Subcutaneous abdominal adipose tissue (tissue), 5 donors: ENCODE data around the gene SBF2.
"Not testable (repeated sequence)": the region's sequence is repeated elsewhere in the genome, so short reads cannot be mapped to it uniquely, and the experiment has no call there.

ENCODE experiments used
- H3K27ac ChIP-seq: one replicate; pipeline ENCODE4 v1.7.0; 2013; ENCODE audit warnings: low read depth, mild to moderate bottlenecking, inconsistent platforms, low read length, moderate library complexity
- H3K27me3 ChIP-seq, 5 donors: one replicate each; pipeline ENCODE4 v1.7.0; 2013; ENCODE audit warnings: low read length in 5 of 5, inconsistent platforms in 1 of 5; ENCODE audit not compliant: control insufficient read depth in 5 of 5, insufficient read depth in 4 of 5
- H3K36me3 ChIP-seq, 5 donors: one replicate each; pipeline ENCODE4 v1.7.0; 2013; ENCODE audit warnings: low read length in 5 of 5; ENCODE audit not compliant: control insufficient read depth in 5 of 5, insufficient read depth in 5 of 5
- H3K4me1 ChIP-seq, 5 donors: one replicate each; pipeline ENCODE4 v1.7.0; 2013; ENCODE audit warnings: low read length in 5 of 5, mild to moderate bottlenecking in 3 of 5, moderate library complexity in 1 of 5; ENCODE audit not compliant: control insufficient read depth in 5 of 5, insufficient read depth in 5 of 5
- H3K4me3 ChIP-seq, 5 donors: one replicate each; pipeline ENCODE4 v1.7.0; 2013; ENCODE audit warnings: low read length in 5 of 5, low read depth in 1 of 5
- H3K9ac ChIP-seq, 5 donors: one replicate each; pipeline ENCODE4 v1.7.0; 2013; ENCODE audit warnings: low read length in 5 of 5, mild to moderate bottlenecking in 4 of 5, moderate library complexity in 3 of 5
- H3K9me3 ChIP-seq, 5 donors: one replicate each; pipeline ENCODE4 v1.7.0; 2013; ENCODE audit warnings: low read length in 5 of 5; ENCODE audit not compliant: control insufficient read depth in 5 of 5
- donor health status: healthy.
- donor health status: healthy.
- donor health status: healthy.
- donor health status: healthy.
- donor health status: healthy.

SBF2 gene

DNA sequence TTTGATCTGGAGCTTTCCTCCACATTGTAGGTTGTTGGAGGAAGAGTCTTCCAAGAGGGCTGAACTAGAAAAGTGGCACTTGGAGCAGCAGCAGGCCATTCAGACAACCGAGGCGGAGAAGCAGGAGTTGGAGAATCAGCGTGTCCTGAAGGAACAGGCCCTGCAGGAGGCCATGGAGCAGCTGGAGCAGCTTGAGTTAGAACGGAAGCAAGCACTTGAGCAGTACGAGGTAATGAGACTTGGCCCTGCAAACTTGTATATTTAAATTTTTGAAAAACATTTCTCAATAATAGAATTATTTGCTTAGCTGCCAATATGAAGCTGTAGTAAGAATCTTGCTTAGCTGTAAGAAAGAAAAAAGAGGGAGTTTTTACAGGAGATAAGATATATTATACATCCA is 546.2 kb downstream of the SBF2 start:
- Histone ChIP-seq H3K27ac (no peak overlapping the region), H3K4me3 (no peak overlapping the region), H3K9me3 (no peaks in the 10 kb centered on the region), H3K4me1 (peaks cover 0 to 20% (median 13%) of the 10 kb centered on the region in 5 donors), H3K36me3 (peaks cover 18 to 30% (median 21%) of the 10 kb centered on the region in 5 donors), H3K9ac (peak overlapping the region in 1 of 5 donors; percentile 36), H3K27me3 (no peaks in the 10 kb centered on the region)

DNA sequence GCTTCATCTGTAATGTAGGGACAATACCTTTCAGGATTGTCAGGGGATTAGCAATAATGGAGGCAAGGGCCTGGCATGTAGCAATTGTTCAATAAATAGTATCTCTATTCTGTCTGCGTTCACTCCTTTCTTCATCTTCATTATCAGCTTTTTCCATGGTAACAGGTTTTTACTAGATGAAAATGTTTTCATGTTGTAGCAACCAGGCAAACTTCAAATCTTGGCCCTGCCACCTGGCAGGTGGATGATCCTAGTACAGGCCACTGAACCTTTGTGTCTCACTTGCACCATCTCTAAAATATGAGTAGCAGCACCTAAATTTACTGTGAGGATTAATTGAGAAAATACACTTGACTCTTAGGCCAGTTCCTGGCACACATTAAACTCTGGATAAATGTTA is 546.8 kb downstream of the SBF2 start:
- Histone ChIP-seq H3K36me3 (peaks cover 18 to 33% (median 21%) of the 10 kb centered on the region in 5 donors), H3K27me3 (no peaks in the 10 kb centered on the region), H3K9me3 (no peaks in the 10 kb centered on the region), H3K27ac (no peak overlapping the region), H3K4me1 (peaks cover 0 to 20% (median 13%) of the 10 kb centered on the region in 5 donors), H3K9ac (peak overlapping the region in 1 of 5 donors; percentile 35), H3K4me3 (no peak overlapping the region)

DNA sequence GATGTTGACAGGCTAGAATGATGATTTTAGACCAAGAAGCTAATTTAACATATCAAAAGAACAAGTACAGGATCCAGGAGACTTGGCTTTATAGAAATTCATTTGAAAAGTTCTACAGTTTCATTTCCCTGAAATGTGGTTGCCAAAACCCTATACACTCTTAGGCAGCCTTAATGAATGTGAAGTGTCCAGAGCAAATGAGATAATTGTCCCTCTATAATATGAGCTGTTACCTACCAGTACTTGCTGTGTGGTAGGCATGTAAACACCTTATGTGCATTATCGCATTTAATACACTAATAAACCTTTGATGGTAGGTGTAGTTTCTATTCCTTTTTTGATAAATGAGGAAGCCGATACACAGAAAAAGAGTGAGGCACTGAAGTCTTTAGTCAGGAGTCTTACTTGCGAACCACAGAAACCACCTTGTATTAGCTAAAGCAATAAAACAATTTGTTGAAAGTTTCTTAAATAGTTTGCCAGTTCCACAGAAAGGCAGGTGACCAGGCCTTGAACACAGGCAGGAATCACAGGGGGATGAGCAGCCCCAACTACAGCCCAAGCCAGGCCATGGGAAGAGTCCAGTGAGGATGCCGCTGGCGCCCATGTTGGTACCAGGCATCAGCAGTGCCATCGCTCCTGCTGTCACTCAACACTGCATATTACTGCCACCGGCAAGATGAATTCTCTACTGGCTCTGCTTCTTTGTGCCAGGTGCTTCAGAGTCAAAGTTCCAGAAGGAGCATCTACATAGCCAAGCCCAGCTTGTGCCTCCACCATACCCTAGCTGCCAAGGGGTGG is 548.4 kb downstream of the SBF2 start:
- no peak overlapping the region for H3K4me3 ChIP-seq
- H3K9me3 ChIP-seq, result no peaks in the 10 kb centered on the region
- no peak overlapping the region for H3K27ac ChIP-seq
- peaks cover 0 to 19% (median 13%) of the 10 kb centered on the region in 5 donors for H3K4me1 ChIP-seq
- H3K27me3 ChIP-seq, result no peaks in the 10 kb centered on the region
- peaks cover 7 to 35% (median 28%) of the 10 kb centered on the region in 5 donors for H3K36me3 ChIP-seq
- no peak overlapping the region for H3K9ac ChIP-seq

DNA sequence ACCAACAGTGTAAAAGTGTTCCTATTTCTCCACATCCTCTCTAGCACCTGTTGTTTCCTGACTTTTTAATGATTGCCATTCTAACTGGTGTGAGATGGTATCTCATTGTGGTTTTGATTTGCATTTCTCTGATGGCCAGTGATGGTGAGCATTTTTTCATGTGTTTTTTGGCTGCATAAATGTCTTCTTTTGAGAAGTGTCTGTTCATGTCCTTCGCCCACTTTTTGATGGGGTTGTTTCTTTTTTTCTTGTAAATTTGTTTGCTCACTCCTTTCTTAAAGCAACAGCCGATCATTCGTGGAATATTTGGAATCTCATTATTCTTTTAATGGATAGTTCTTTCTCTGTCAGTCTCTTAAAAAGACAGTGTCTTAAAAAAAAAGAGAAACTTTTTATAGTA is 550.5 kb downstream of the SBF2 start:
- not testable (repeated sequence) for H3K9me3 ChIP-seq, H3K9ac ChIP-seq, H3K27me3 ChIP-seq, H3K4me3 ChIP-seq, H3K27ac ChIP-seq
- Histone ChIP-seq H3K36me3 (peaks cover 9 to 45% (median 34%) of the 10 kb centered on the region in 5 donors), H3K4me1 (peaks cover 0 to 17% (median 13%) of the 10 kb centered on the region in 5 donors)

DNA sequence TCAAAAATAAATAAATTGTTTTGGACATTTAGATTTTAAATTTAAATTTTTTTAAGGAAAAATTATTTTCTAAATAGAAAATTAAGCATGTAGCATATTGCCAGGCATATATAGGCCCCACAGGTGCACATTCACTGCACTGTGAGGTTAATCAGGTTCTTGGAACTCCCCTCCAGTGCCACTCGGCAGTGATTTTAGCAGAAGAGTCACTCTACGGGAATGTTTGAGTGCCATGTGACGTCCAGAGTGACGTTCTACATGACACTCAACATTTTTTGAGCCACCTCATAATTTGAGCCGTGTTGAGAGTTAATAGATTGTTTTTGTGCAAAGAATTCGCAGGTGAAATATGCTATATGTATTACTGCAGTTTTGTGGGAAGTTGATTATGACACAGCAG is 552.8 kb downstream of the SBF2 start:
- Histone ChIP-seq H3K4me3 (no peak overlapping the region), H3K27ac (no peak overlapping the region)

DNA sequence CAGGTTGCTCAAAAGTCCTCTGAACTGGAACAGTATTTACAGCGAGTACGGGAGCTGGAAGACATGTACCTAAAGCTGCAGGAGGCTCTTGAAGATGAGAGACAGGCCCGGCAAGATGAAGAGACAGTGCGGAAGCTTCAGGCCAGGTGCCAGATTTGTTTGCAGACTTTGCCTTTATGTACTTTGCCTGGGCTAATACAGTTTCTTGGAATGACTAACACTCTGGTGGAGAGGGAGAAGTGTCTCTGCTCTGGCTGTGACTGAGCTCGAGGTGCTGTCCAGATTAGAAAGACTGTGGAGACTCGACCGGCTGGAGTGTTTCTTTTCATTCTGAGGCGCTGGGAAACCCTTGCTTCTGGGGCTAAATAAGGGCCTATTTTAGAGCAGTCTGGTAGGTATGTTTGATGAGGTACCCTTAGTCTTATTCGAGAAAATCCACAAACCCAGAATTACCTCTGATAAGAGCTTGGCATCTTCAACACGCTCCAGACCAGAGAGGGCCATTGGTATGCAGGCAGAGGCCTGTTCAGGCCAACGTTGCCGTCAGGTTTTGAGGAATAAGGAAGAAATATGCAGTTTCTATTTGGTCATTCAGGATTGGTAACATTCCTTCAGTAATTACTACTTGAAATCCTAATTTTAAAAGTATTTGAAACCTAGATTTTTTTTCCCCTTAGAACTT is 553.7 kb downstream of the SBF2 start:
- H3K4me1 ChIP-seq, result peaks cover 0 to 7% (median 7%) of the 10 kb centered on the region in 5 donors
- peaks cover 9 to 54% (median 39%) of the 10 kb centered on the region in 5 donors for H3K36me3 ChIP-seq
- no peak overlapping the region for H3K27ac ChIP-seq

More for the DNA sequence above, 552.8 kb downstream of the SBF2 start:
- Histone ChIP-seq H3K9me3 (no peaks in the 10 kb centered on the region), H3K27me3 (no peaks in the 10 kb centered on the region), H3K9ac (no peak overlapping the region), H3K36me3 (peaks cover 9 to 55% (median 41%) of the 10 kb centered on the region in 5 donors), H3K4me1 (peaks cover 0 to 7% (median 7%) of the 10 kb centered on the region in 5 donors)

DNA sequence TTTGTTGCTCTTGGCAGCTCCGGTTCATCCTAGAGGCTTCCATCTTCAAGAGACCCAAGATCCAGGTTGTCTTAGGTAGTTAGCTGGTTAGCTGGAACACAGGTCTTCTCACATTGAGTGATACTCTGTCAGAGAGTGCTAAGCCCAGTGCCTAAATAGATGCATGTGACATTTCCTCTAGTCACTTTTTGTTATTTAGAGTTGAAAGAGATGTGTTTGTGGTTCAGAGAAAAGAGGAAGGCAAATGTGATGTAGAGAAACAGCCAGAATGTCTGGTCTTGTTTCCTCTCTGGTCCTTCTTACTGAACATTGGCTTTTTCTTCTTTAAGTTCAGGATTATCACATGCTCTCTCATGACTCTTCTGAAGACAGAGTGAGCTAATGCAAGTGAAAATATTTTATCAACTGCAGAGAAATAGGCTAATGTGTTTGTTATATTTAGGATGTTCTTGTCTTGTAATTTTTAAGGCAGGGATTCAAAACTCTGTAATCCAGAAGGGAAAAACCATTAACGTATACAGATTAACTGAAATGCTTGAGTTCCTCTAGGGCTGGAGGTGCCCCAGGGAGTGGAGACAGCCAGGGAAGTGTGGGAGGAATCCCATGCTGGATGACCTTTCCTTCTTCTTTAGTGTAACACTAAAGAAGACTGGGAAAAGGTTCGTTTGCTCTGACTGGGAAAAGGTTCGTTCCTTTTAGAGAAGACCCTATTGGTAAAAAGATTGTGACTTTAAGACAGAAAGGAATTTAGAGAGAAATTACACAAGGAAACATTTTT is 554.7 kb downstream of the SBF2 start:
- H3K4me3 ChIP-seq, result no peak overlapping the region
- no peak overlapping the region for H3K27ac ChIP-seq
- peaks cover 3 to 55% (median 43%) of the 10 kb centered on the region in 5 donors for H3K36me3 ChIP-seq

More for the DNA sequence above, 553.7 kb downstream of the SBF2 start:
- H3K9me3 ChIP-seq, result peaks cover 0 to 2% (median 0%) of the 10 kb centered on the region in 5 donors
- no peaks in the 10 kb centered on the region for H3K27me3 ChIP-seq
- H3K4me3 ChIP-seq, result no peak overlapping the region
- H3K9ac ChIP-seq, result no peak overlapping the region

DNA sequence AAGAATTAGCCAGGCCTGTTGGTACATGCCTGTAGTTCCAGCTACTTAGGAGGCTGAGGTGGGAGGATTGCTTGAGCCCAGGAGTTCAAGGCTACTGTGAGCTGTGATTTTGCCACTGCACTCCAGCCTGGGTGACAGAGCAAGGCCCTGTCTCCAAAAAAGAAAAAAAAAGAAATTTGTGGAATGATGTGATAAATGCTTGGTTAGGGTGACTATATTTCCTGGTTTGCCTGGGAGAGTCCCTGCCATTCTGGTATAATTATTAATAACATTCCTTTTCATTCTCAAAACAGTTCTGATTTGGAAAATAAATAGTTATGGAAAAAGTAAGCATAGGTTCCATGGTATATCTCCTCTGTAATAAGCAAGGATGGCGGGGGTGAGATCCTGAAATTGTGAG is 555.3 kb downstream of the SBF2 start:
- Histone ChIP-seq H3K27ac (no peak overlapping the region), H3K36me3 (peaks cover 6 to 60% (median 43%) of the 10 kb centered on the region in 5 donors), H3K9me3 (peaks cover 0 to 2% (median 0%) of the 10 kb centered on the region in 5 donors), H3K9ac (no peak overlapping the region), H3K27me3 (no peaks in the 10 kb centered on the region), H3K4me3 (no peak overlapping the region), H3K4me1 (peaks cover 0 to 7% (median 4%) of the 10 kb centered on the region in 5 donors)

More for the DNA sequence above, 554.7 kb downstream of the SBF2 start:
- Histone ChIP-seq H3K4me1 (peaks cover 0 to 7% (median 4%) of the 10 kb centered on the region in 5 donors), H3K27me3 (no peaks in the 10 kb centered on the region), H3K9me3 (peaks cover 0 to 2% (median 0%) of the 10 kb centered on the region in 5 donors), H3K9ac (no peak overlapping the region)

DNA sequence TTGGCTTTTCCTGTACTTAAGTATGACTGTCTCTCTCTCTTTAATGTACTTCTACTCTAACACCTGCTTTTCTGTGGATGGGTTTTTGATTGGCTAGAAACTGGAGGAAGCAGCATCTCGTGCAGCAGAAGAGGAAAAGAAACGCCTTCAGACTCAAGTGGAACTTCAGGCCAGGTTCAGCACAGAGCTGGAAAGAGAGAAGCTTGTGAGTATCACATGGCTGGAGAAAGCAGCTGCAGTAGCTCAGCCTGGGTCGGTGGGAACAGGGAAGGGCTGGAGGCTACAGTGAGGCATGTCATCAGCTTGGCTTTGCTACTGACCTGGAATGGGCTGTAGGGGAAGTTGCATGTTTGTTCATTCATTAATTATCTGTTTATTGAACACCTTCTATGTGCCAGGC is 555.9 kb downstream of the SBF2 start:
- Histone ChIP-seq H3K4me3 (no peak overlapping the region), H3K36me3 (peaks cover 12 to 66% (median 46%) of the 10 kb centered on the region in 5 donors), H3K4me1 (peaks cover 0 to 7% (median 4%) of the 10 kb centered on the region in 5 donors), H3K9me3 (peaks cover 0 to 2% (median 0%) of the 10 kb centered on the region in 5 donors), H3K27me3 (no peaks in the 10 kb centered on the region), H3K9ac (no peak overlapping the region), H3K27ac (no peak overlapping the region)
